ENCODE measurements around the gene GUCA2B.

Gene GUCA2B

DNA sequence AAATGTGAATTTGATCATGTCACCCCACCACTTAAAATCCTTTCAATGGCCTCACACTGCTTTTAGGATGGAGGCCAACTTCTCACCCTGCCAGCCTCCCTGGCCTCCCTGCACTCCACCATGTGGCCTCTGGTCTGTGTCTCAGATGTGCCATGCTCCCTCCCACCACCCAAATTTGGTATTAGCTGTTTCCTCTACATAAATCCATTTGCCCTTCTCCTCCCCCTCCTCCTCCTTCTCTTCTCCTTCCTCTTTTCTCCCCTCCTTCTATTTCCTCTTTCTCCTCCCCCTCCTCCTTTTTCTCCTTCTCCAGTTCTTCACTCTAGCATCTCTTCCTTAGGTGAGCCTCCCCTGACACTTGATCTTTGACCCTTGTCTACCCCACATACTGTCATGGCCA lies 16.7 kb upstream of the GUCA2B start:
- Histone ChIP-seq H3K4me2 (ENCODE audit: insufficient read depth, low read length, poor library complexity, severe bottlenecking) (no peak overlapping the region), H3K14ac (ENCODE audit: low read length) (no peak overlapping the region)
- no peak for DNase-seq (ENCODE audit: low spot score)

DNA sequence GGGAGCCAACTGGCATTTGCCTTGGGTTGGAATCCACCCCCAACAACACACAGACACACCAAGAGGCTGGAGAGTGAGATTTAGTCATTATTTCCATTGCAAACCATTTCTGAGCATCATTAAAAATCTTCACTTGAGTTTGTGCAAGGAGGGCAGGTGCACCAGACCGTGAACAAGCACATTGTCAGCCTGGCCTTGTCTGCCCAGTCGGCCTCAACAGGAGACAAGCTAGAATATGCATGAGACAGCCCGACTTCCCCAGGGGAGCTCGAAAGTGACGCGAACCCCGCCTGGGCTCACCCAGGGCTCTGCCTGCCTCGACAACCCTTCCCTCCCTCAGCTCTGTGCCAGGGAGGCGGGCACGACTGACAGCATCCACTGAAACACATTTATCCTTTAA lies 15.4 kb upstream of the GUCA2B start:
- H2AK5ac ChIP-seq (ENCODE audit: low read depth, low read length): no peak overlapping the region
- H4K91ac ChIP-seq (ENCODE audit: low read depth, low read length, poor library complexity): no peak overlapping the region
- H2BK120ac ChIP-seq (ENCODE audit: low read depth, low read length): no peak overlapping the region
- no peak overlapping the region for H2BK12ac ChIP-seq (ENCODE audit: low read length)
- H3K9ac ChIP-seq (ENCODE audit: low read depth, low read length, poor library complexity): no peak overlapping the region
- no peaks in the 10 kb centered on the region for H3K9me3 ChIP-seq (replicated peaks in 1 of 2; ENCODE audit: control insufficient read depth in 2 of 2, insufficient read depth in 1 of 2, low read depth in 1 of 2, low read length in 2 of 2)
- no peaks in the 10 kb centered on the region for H3K79me1 ChIP-seq (ENCODE audit: low read depth, low read length)
- H3K27ac ChIP-seq (replicated peaks; ENCODE audit: low read length): no peak overlapping the region
- no peak overlapping the region for H3K14ac ChIP-seq (ENCODE audit: low read length)
- no peak for DNase-seq (ENCODE audit: low spot score)
- peaks cover 2 to 9% of the 10 kb centered on the region in 2 donors for H3K4me1 ChIP-seq (ENCODE audit: control insufficient read depth in 2 of 2, insufficient read depth in 1 of 2, low read depth in 1 of 2, low read length in 2 of 2)
- H3K4me3 ChIP-seq (ENCODE audit: low read length in 2 of 2): no peak overlapping the region
- no peaks in the 10 kb centered on the region for H3K36me3 ChIP-seq (replicated peaks in 1 of 2; ENCODE audit: control insufficient read depth in 2 of 2, insufficient read depth in 2 of 2, low read length in 2 of 2)
- no peak overlapping the region for H2BK15ac ChIP-seq (ENCODE audit: low read length)
- no peak overlapping the region for H3K4ac ChIP-seq (ENCODE audit: low read length)
- H3K23ac ChIP-seq (ENCODE audit: low read depth, low read length, poor library complexity): no peak overlapping the region
- no peak overlapping the region for H2BK5ac ChIP-seq (ENCODE audit: low read length)
- no peak overlapping the region for H3K18ac ChIP-seq (ENCODE audit: low read length)
- WGBS, 2 donors (ENCODE audit: extremely low coverage in 2 of 2, insufficient read length in 2 of 2, insufficient replicate concordance in 1 of 2): no CpG with 5 or more reads among the region's 10 CpGs
- H2AFZ ChIP-seq (ENCODE audit: low read length): no peak overlapping the region
- no peak overlapping the region for H3K4me2 ChIP-seq (ENCODE audit: insufficient read depth, low read length, poor library complexity, severe bottlenecking)
- peaks cover 0 to 2% (median 0%) of the 10 kb centered on the region in 3 experiments for H3K27me3 ChIP-seq (ENCODE audit: control insufficient read depth in 3 of 3, insufficient read depth in 3 of 3, low read depth in 1 of 3, low read length in 3 of 3)
- no peak overlapping the region for H4K8ac ChIP-seq (ENCODE audit: low read depth, low read length)

More for the DNA sequence above, 16.7 kb upstream of the GUCA2B start:
- H3K36me3 ChIP-seq (replicated peaks in 1 of 2; ENCODE audit: control insufficient read depth in 2 of 2, insufficient read depth in 2 of 2, low read length in 2 of 2): no peaks in the 10 kb centered on the region
- H3K4me1 ChIP-seq (ENCODE audit: control insufficient read depth in 2 of 2, insufficient read depth in 1 of 2, low read depth in 1 of 2, low read length in 2 of 2): peaks cover 2 to 9% of the 10 kb centered on the region in 2 donors
- H3K27ac ChIP-seq (replicated peaks; ENCODE audit: low read length): no peak overlapping the region
- no peak overlapping the region for H4K8ac ChIP-seq (ENCODE audit: low read depth, low read length)
- no peaks in the 10 kb centered on the region for H3K79me1 ChIP-seq (ENCODE audit: low read depth, low read length)
- H2AFZ ChIP-seq (ENCODE audit: low read length): no peak overlapping the region
- H2BK5ac ChIP-seq (ENCODE audit: low read length): no peak overlapping the region
- H2BK120ac ChIP-seq (ENCODE audit: low read depth, low read length): no peak overlapping the region
- H3K9me3 ChIP-seq (replicated peaks in 1 of 2; ENCODE audit: control insufficient read depth in 2 of 2, insufficient read depth in 1 of 2, low read depth in 1 of 2, low read length in 2 of 2): no peaks in the 10 kb centered on the region
- no peak overlapping the region for H2AK5ac ChIP-seq (ENCODE audit: low read depth, low read length)
- peaks cover 0 to 2% (median 0%) of the 10 kb centered on the region in 3 experiments for H3K27me3 ChIP-seq (ENCODE audit: control insufficient read depth in 3 of 3, insufficient read depth in 3 of 3, low read depth in 1 of 3, low read length in 3 of 3)
- H3K9ac ChIP-seq (ENCODE audit: low read depth, low read length, poor library complexity): no peak overlapping the region
- H4K91ac ChIP-seq (ENCODE audit: low read depth, low read length, poor library complexity): no peak overlapping the region
- no peak overlapping the region for H3K23ac ChIP-seq (ENCODE audit: low read depth, low read length, poor library complexity)
- H3K18ac ChIP-seq (ENCODE audit: low read length): no peak overlapping the region
- no peak overlapping the region for H2BK15ac ChIP-seq (ENCODE audit: low read length)
- no peak overlapping the region for H2BK12ac ChIP-seq (ENCODE audit: low read length)
- H3K4ac ChIP-seq (ENCODE audit: low read length): no peak overlapping the region
- H3K4me3 ChIP-seq (ENCODE audit: low read length in 2 of 2): no peak overlapping the region

- Histone ChIP-seq H2BK15ac (ENCODE audit: low read length) (no peak overlapping the region), H3K27ac (replicated peaks; ENCODE audit: low read length) (no peak overlapping the region), H3K14ac (ENCODE audit: low read length) (no peak overlapping the region), H3K79me1 (ENCODE audit: low read depth, low read length) (no peaks in the 10 kb centered on the region), H2BK5ac (ENCODE audit: low read length) (no peak overlapping the region), H3K36me3 (replicated peaks in 1 of 2; ENCODE audit: control insufficient read depth in 2 of 2, insufficient read depth in 2 of 2, low read length in 2 of 2) (no peaks in the 10 kb centered on the region), H3K4me3 (ENCODE audit: low read length in 2 of 2) (no peak overlapping the region), H3K23ac (ENCODE audit: low read depth, low read length, poor library complexity) (no peak overlapping the region), H3K18ac (ENCODE audit: low read length) (no peak overlapping the region), H2BK120ac (ENCODE audit: low read depth, low read length) (no peak overlapping the region), H3K27me3 (ENCODE audit: control insufficient read depth in 3 of 3, insufficient read depth in 3 of 3, low read depth in 1 of 3, low read length in 3 of 3) (peaks cover 0 to 2% (median 0%) of the 10 kb centered on the region in 3 experiments), H4K8ac (ENCODE audit: low read depth, low read length) (no peak overlapping the region), H4K91ac (ENCODE audit: low read depth, low read length, poor library complexity) (no peak overlapping the region), H3K9me3 (replicated peaks in 1 of 2; ENCODE audit: control insufficient read depth in 2 of 2, insufficient read depth in 1 of 2, low read depth in 1 of 2, low read length in 2 of 2) (no peaks in the 10 kb centered on the region), H2AFZ (ENCODE audit: low read length) (no peak overlapping the region), H3K4me2 (ENCODE audit: insufficient read depth, low read length, poor library complexity, severe bottlenecking) (no peak overlapping the region), H3K9ac (ENCODE audit: low read depth, low read length, poor library complexity) (no peak overlapping the region), H3K4me1 (ENCODE audit: control insufficient read depth in 2 of 2, insufficient read depth in 1 of 2, low read depth in 1 of 2, low read length in 2 of 2) (peaks cover 2 to 9% of the 10 kb centered on the region in 2 donors), H2AK5ac (ENCODE audit: low read depth, low read length) (no peak overlapping the region), H2BK12ac (ENCODE audit: low read length) (no peak overlapping the region), H3K4ac (ENCODE audit: low read length) (no peak overlapping the region)
- WGBS, 2 donors (ENCODE audit: extremely low coverage in 2 of 2, insufficient read length in 2 of 2, insufficient replicate concordance in 1 of 2): no CpG with 5 or more reads among the region's 4 CpGs
- no peak for DNase-seq (ENCODE audit: low spot score)
These were observed 14.6 kb upstream of the GUCA2B start for GRCh38 chr1:42138586-42138985.

DNA sequence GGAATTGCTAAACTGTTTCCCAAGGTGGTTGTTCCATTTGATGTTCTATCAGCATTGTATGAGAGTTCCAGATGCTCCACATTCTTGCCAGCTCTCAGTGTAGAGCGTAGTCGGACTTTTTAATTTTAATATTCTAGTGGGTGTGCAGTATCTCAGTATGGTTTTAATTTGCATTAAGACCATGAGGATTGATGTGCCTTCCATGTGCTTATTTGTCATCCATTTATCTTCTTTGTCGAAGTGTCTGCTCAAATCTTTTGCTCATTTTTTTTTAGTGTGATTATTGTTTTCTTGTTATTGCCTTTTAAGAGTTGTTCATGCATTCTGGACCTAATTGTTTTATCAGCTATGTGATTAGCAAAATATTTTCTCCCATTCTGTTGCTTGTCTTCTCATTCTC lies 13.8 kb upstream of the GUCA2B start:
- H3K9me3 ChIP-seq (replicated peaks in 1 of 2; ENCODE audit: control insufficient read depth in 2 of 2, insufficient read depth in 1 of 2, low read depth in 1 of 2, low read length in 2 of 2): no peaks in the 10 kb centered on the region

More for the DNA sequence above, 13.8 kb upstream of the GUCA2B start:
- no CpG with 5 or more reads among the region's 3 CpGs for WGBS, 2 donors (ENCODE audit: extremely low coverage in 2 of 2, insufficient read length in 2 of 2, insufficient replicate concordance in 1 of 2)
- no peak for DNase-seq (ENCODE audit: low spot score)
- Histone ChIP-seq H4K8ac (ENCODE audit: low read depth, low read length) (no peak overlapping the region), H3K23ac (ENCODE audit: low read depth, low read length, poor library complexity) (no peak overlapping the region), H3K14ac (ENCODE audit: low read length) (no peak overlapping the region), H3K79me1 (ENCODE audit: low read depth, low read length) (no peaks in the 10 kb centered on the region), H3K27me3 (ENCODE audit: control insufficient read depth in 3 of 3, insufficient read depth in 3 of 3, low read depth in 1 of 3, low read length in 3 of 3) (no peaks in the 10 kb centered on the region), H2AFZ (ENCODE audit: low read length) (no peak overlapping the region), H2AK5ac (ENCODE audit: low read depth, low read length) (no peak overlapping the region), H3K4me2 (ENCODE audit: insufficient read depth, low read length, poor library complexity, severe bottlenecking) (no peak overlapping the region), H2BK12ac (ENCODE audit: low read length) (no peak overlapping the region), H3K4me3 (ENCODE audit: low read length in 2 of 2) (no peak overlapping the region), H3K9ac (ENCODE audit: low read depth, low read length, poor library complexity) (no peak overlapping the region), H3K4ac (ENCODE audit: low read length) (no peak overlapping the region), H2BK15ac (ENCODE audit: low read length) (no peak overlapping the region), H3K36me3 (replicated peaks in 1 of 2; ENCODE audit: control insufficient read depth in 2 of 2, insufficient read depth in 2 of 2, low read length in 2 of 2) (no peaks in the 10 kb centered on the region), H3K27ac (replicated peaks; ENCODE audit: low read length) (no peak overlapping the region), H2BK5ac (ENCODE audit: low read length) (no peak overlapping the region), H3K18ac (ENCODE audit: low read length) (no peak overlapping the region), H4K91ac (ENCODE audit: low read depth, low read length, poor library complexity) (no peak overlapping the region), H3K4me1 (ENCODE audit: control insufficient read depth in 2 of 2, insufficient read depth in 1 of 2, low read depth in 1 of 2, low read length in 2 of 2) (peaks cover 3 to 9% of the 10 kb centered on the region in 2 donors), H2BK120ac (ENCODE audit: low read depth, low read length) (no peak overlapping the region)

Data from neuronal stem cell (in vitro differentiated cells).